HG02884 (cell line): ENCODE measurements around the gene LAMA3.

Experiments
- ATAC-seq: cut with Tn5 transposase; IDR thresholded peaks from one replicate; pipeline ENCODE4 v1.9.1; 2021; ENCODE audit warnings: mild to moderate bottlenecking, moderate library complexity; ENCODE audit not compliant: unreplicated experiment

LAMA3 gene

GRCh38 chr18:23870676-23871380 lies 181.6 kb downstream of the LAMA3 start:
- no peak for ATAC-seq

GRCh38 chr18:23871410-23871809 lies 182.2 kb downstream of the LAMA3 start:
- ATAC-seq = peak; percentile 61

GRCh38 chr18:23872701-23873550 lies 183.7 kb downstream of the LAMA3 start:
- ATAC-seq = no peak

- ATAC-seq = no peak
Measured at GRCh38 chr18:23875966-23876895, 187.0 kb downstream of the LAMA3 start.

- ATAC-seq = no peak
Measured at GRCh38 chr18:23876921-23877320, 187.7 kb downstream of the LAMA3 start.

- no peak for ATAC-seq
Measured at GRCh38 chr18:23877371-23877770, 188.1 kb downstream of the LAMA3 start.

- no peak for ATAC-seq
Measured at GRCh38 chr18:23878336-23878900, 189.2 kb downstream of the LAMA3 start.

GRCh38 chr18:23879126-23879525 lies 189.9 kb downstream of the LAMA3 start:
- no peak for ATAC-seq

GRCh38 chr18:23879544-23879943 lies 190.3 kb downstream of the LAMA3 start:
- no peak for ATAC-seq

- no peak for ATAC-seq
Measured at GRCh38 chr18:23879966-23880565, 190.8 kb downstream of the LAMA3 start.

GRCh38 chr18:23880931-23881617 lies 191.8 kb downstream of the LAMA3 start:
- ATAC-seq = no peak

- no peak for ATAC-seq
Measured at GRCh38 chr18:23881778-23882177, 192.5 kb downstream of the LAMA3 start.

GRCh38 chr18:23882616-23883276 lies 193.5 kb downstream of the LAMA3 start:
- no peak for ATAC-seq

GRCh38 chr18:23883277-23883790 lies 194.1 kb downstream of the LAMA3 start:
- no peak for ATAC-seq

- ATAC-seq = no peak
Measured at GRCh38 chr18:23884681-23885375, 195.6 kb downstream of the LAMA3 start.

GRCh38 chr18:23885750-23886149 lies 196.5 kb downstream of the LAMA3 start:
- ATAC-seq = no peak

GRCh38 chr18:23887035-23887434 lies 197.8 kb downstream of the LAMA3 start:
- no peak for ATAC-seq

GRCh38 chr18:23887493-23887892 lies 198.2 kb downstream of the LAMA3 start:
- ATAC-seq = no peak
